SK-N-SH (cell line): ENCODE results near the gene COL5A1.

Experiments
- CHD2 ChIP-seq: fragments of 150-350 bp; IDR thresholded peaks from 2 replicates; pipeline ENCODE4 v1.6.1; 2018; ENCODE audit warnings: low read length; ENCODE audit not compliant: partially characterized antibody
- CTCF ChIP-seq: fragments of 200-600 bp; sonication (generic); IDR thresholded peaks from 2 replicates; pipeline ENCODE4 v1.6.1; 2017; ENCODE audit warnings: antibody characterized with exemption, mild to moderate bottlenecking, moderate library complexity
- PBX3 ChIP-seq: IDR thresholded peaks from 2 replicates; pipeline ENCODE4; 2012
- TEAD4 ChIP-seq: IDR thresholded peaks from 2 replicates; pipeline ENCODE4 v1.4.0; 2012; ENCODE audit warnings: mild to moderate bottlenecking, borderline replicate concordance; ENCODE audit not compliant: insufficient read depth
- USF2 ChIP-seq: fragments of 150-350 bp; IDR thresholded peaks from 2 replicates; pipeline ENCODE4 v1.6.1; 2017; ENCODE audit warnings: antibody characterized with exemption, low read length, low read depth, borderline replicate concordance
- ZBTB33 ChIP-seq: IDR thresholded peaks from 2 replicates; pipeline ENCODE4 v1.4.0; 2012; ENCODE audit warnings: low read depth, borderline replicate concordance

GRCh38 chr9:134699343-134699740 is 57.7 kb downstream of the COL5A1 start:
- TF ChIP-seq CTCF (no peak), TEAD4 (no peak), USF2 (no peak), PBX3 (no peak), ZBTB33 (no peak), CHD2 (no peak)
